Measurements from ENCODE around the gene PIP5KL1. TPM values are rescaled to one million over a fixed set of nuclear protein-coding genes. Genes with fewer than 3 reads are reported as not detected.

The PIP5KL1 gene
- total RNA-seq, 3 donors from 2014 or later (not counting 1 experiment from before 2014, with no cell fraction given) = 0.52 to 1.4 (median 0.97) TPM

DNA sequence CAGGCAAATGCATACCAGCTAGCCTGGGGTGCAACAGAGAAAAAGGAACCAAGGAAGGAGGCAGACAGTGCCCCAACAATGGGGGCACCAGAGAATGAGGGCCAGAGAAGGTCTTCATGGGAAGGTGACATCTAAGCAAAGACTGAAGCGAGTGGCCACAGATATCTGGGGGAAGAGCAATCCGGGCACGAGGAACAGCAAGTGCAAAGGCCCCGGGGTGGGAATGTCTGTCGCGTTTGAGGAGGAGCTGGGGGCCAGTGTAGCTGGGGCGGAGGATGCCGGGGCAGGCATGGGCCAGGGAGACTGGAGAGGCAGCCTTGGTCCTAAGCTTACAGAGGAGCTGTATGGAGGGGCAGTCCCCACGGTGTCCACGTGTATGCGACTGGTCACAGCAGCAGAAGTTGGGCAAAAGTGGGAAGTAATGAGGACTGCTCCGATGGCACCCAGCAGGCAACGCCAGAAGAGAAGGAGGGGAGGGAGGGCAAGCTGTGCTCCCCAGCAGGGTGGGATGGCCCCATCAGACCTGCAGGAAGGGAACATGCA, 31.1 kb upstream of the PIP5KL1 start:
- ATAC-seq = no peak
- Mint-ChIP-seq H3K4me1 (peaks cover 6 to 10% of the 10 kb centered on the region in 2 donors), H3K9me3 (no peaks in the 10 kb centered on the region), H3K4me3 (no peak overlapping the region), H3K27ac (no peak overlapping the region), H3K27me3 (ENCODE audit: low read depth in 2 of 2) (no peaks in the 10 kb centered on the region), H3K36me3 (no peaks in the 10 kb centered on the region)
- DNase-seq = no peak
- intact Hi-C loops (cut with micrococcal nuclease) = no loop called here
- WGBS (ENCODE audit: insufficient coverage) = 95% methylated on average over 13 of the region's 13 CpGs
- no peak for TF ChIP-seq CTCF (IDR thresholded peaks at IDR 0.05)
- H3K9me3 ChIP-seq (ENCODE audit: control insufficient read depth, insufficient read depth, low read length) = no peaks in the 10 kb centered on the region
- no peaks in the 10 kb centered on the region for H3K27me3 ChIP-seq (ENCODE audit: control insufficient read depth, insufficient read depth, low read length)
- H3K4me3 ChIP-seq (ENCODE audit: low read length) = no peak overlapping the region
- no peak overlapping the region for H3K27ac ChIP-seq (ENCODE audit: low read length)
- H3K36me3 ChIP-seq (ENCODE audit: control insufficient read depth, insufficient read depth, low read length) = no peaks in the 10 kb centered on the region
- peaks cover 45% of the 10 kb centered on the region for H3K4me1 ChIP-seq (ENCODE audit: control insufficient read depth, insufficient read depth, low read length)

DNA sequence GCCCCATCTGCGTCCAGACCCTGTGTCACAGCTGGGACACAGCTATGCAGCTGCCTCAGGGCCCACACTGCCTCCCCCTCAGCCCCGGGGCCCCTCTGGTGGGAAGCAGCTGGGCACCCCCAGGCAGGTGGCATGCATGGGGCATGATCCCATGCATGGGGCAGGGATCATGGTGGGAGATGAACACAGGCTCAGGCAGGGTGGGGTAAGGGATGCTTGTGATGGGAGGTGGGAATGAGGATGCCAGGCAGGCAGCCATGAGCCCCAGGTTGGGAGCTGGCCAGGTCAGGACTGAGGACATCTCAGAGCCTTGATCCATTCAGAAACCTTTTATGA, 30.5 kb upstream of the PIP5KL1 start:
- peaks cover 6 to 10% of the 10 kb centered on the region in 2 donors for H3K4me1 Mint-ChIP-seq
- H3K9me3 ChIP-seq (ENCODE audit: control insufficient read depth, insufficient read depth, low read length) = no peaks in the 10 kb centered on the region
- no peak overlapping the region for H3K4me3 Mint-ChIP-seq
- no peak overlapping the region for H3K27ac Mint-ChIP-seq
- intact Hi-C loops (cut with micrococcal nuclease) = no loop called here
- H3K27me3 ChIP-seq (ENCODE audit: control insufficient read depth, insufficient read depth, low read length) = no peaks in the 10 kb centered on the region
- H3K4me3 ChIP-seq (ENCODE audit: low read length) = no peak overlapping the region
- ATAC-seq (peak in 1 of 3 donors; percentile 15), DNase-seq (no peak)
- H3K27me3 Mint-ChIP-seq (ENCODE audit: low read depth in 2 of 2) = no peaks in the 10 kb centered on the region
- H3K27ac ChIP-seq (ENCODE audit: low read length) = no peak overlapping the region
- no peak for TF ChIP-seq CTCF (IDR thresholded peaks at IDR 0.05)
- no peaks in the 10 kb centered on the region for H3K36me3 ChIP-seq (ENCODE audit: control insufficient read depth, insufficient read depth, low read length)
- H3K36me3 Mint-ChIP-seq = no peaks in the 10 kb centered on the region
- H3K9me3 Mint-ChIP-seq = no peaks in the 10 kb centered on the region
- peaks cover 39% of the 10 kb centered on the region for H3K4me1 ChIP-seq (ENCODE audit: control insufficient read depth, insufficient read depth, low read length)
- WGBS (ENCODE audit: insufficient coverage) = 96% methylated on average over 2 of the region's 2 CpGs

GRCh38 chr9:127960410-127961154, 30.0 kb upstream of the PIP5KL1 start:
- H3K4me1 ChIP-seq (ENCODE audit: control insufficient read depth, insufficient read depth, low read length) = peaks cover 41% of the 10 kb centered on the region
- ATAC-seq = no peak
- no peaks in the 10 kb centered on the region for H3K27me3 ChIP-seq (ENCODE audit: control insufficient read depth, insufficient read depth, low read length)
- no peaks in the 10 kb centered on the region for H3K36me3 ChIP-seq (ENCODE audit: control insufficient read depth, insufficient read depth, low read length)
- Mint-ChIP-seq H3K4me3 (no peak overlapping the region), H3K9me3 (no peaks in the 10 kb centered on the region), H3K27ac (peak overlapping the region in 1 of 2 donors; percentile 6), H3K36me3 (no peaks in the 10 kb centered on the region), H3K4me1 (peaks cover 6 to 12% of the 10 kb centered on the region in 2 donors), H3K27me3 (ENCODE audit: low read depth in 2 of 2) (no peaks in the 10 kb centered on the region)
- WGBS (ENCODE audit: insufficient coverage) = 81% methylated on average over 11 of the region's 11 CpGs
- H3K9me3 ChIP-seq (ENCODE audit: control insufficient read depth, insufficient read depth, low read length) = no peaks in the 10 kb centered on the region
- H3K27ac ChIP-seq (ENCODE audit: low read length) = no peak overlapping the region
- intact Hi-C loops (cut with micrococcal nuclease) = no loop called here
- no peak for DNase-seq
- no peak overlapping the region for H3K4me3 ChIP-seq (ENCODE audit: low read length)
- TF ChIP-seq CTCF (IDR thresholded peaks at IDR 0.05) = no peak
